ENCODE measurements around the gene NACC2. TPM values are rescaled to one million over a fixed set of nuclear protein-coding genes. Genes with fewer than 3 reads are reported as not detected.

NACC2 gene
- total RNA-seq, 1 experiment from 2014 or later = not detected

DNA sequence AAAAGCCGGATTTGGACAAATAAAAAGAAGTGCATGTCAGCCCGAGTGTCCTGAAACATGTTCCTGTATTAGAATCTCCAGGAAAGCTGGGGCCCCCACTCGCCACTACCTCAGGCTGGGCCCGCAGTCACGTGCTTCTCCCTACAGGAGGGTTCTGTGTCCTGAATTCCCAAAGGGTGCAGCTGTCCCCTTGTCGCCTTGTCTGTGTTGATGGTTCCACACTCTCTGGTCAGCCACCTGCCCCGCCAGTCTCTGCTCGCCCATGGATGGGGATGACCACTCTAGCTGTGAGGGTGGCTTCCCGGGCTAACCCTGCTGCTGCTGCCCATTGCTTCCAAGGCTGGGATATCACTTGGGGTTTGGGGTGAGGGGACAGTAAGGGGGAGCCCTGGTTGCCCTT is 26.7 kb upstream of the NACC2 start:
- H2AFZ ChIP-seq (ENCODE audit: low read length) = no peak overlapping the region
- no peaks in the 10 kb centered on the region for H3K27me3 ChIP-seq (ENCODE audit: low read length)
- no peak overlapping the region for H3K4me3 ChIP-seq (ENCODE audit: low read length)
- H4K20me1 ChIP-seq (ENCODE audit: insufficient read depth, low read depth, low read length) = peaks cover 11% of the 10 kb centered on the region; the same call in 1 of the 2 replicates
- peaks cover 17% of the 10 kb centered on the region for H3K4me1 ChIP-seq (ENCODE audit: low read length)
- no peaks in the 10 kb centered on the region for H3K9me2 ChIP-seq (replicated peaks; ENCODE audit: insufficient read depth, low read length)
- H3K4me2 ChIP-seq (ENCODE audit: low read depth, low read length, poor library complexity, severe bottlenecking) = no peak overlapping the region
- no peaks in the 10 kb centered on the region for H3K9me3 ChIP-seq (ENCODE audit: low read length)
- no peak for DNase-seq
- no peak overlapping the region for H3K27ac ChIP-seq (ENCODE audit: low read length)
- peaks cover 8% of the 10 kb centered on the region; the same call in 1 of the 2 replicates for H3K79me2 ChIP-seq (ENCODE audit: low read length)
- H3K36me3 ChIP-seq (ENCODE audit: insufficient read depth, low read length) = no peaks in the 10 kb centered on the region
- no peak overlapping the region for H3K9ac ChIP-seq (ENCODE audit: low read length)

DNA sequence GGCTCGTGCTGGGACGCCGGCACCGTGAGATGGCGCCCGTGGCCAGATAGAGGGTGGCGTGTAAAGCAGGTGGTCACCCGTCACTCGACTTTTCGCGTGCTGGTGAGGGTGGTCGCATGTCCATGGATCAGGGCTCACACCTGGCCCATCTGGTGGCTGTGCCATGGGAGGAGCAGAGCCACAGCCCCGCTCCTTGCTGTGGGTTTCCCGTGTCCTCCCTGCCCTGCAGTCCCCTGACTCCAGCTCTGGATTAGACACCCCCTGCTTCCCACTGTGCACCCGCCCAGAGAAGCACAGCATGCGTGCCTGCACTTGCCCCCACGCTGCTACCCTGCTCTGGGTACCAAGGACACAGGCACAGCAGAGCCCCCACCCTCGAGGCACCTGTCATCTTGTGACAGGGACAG is 25.4 kb upstream of the NACC2 start:
- no peak overlapping the region for H2AFZ ChIP-seq (ENCODE audit: low read length)
- H3K27me3 ChIP-seq (ENCODE audit: low read length) = no peaks in the 10 kb centered on the region
- H3K79me2 ChIP-seq (ENCODE audit: low read length) = peaks cover 8% of the 10 kb centered on the region; the same call in 1 of the 2 replicates
- no peak overlapping the region for H3K9ac ChIP-seq (ENCODE audit: low read length)
- no peak overlapping the region for H3K27ac ChIP-seq (ENCODE audit: low read length)
- H3K9me3 ChIP-seq (ENCODE audit: low read length) = no peaks in the 10 kb centered on the region
- H3K9me2 ChIP-seq (replicated peaks; ENCODE audit: insufficient read depth, low read length) = no peaks in the 10 kb centered on the region
- H4K20me1 ChIP-seq (ENCODE audit: insufficient read depth, low read depth, low read length) = peaks cover 11% of the 10 kb centered on the region; the same call in 1 of the 2 replicates
- no peaks in the 10 kb centered on the region for H3K36me3 ChIP-seq (ENCODE audit: insufficient read depth, low read length)
- peaks cover 17% of the 10 kb centered on the region for H3K4me1 ChIP-seq (ENCODE audit: low read length)
- H3K4me2 ChIP-seq (ENCODE audit: low read depth, low read length, poor library complexity, severe bottlenecking) = no peak overlapping the region
- DNase-seq = no peak
- H3K4me3 ChIP-seq (ENCODE audit: low read length) = no peak overlapping the region

GRCh38 chr9:136119883-136120393 is 24.8 kb upstream of the NACC2 start:
- peak overlapping the region; percentile 95 for H3K9ac ChIP-seq (ENCODE audit: low read length)
- H3K4me3 ChIP-seq (ENCODE audit: low read length) = peak overlapping the region; percentile 72
- H4K20me1 ChIP-seq (ENCODE audit: insufficient read depth, low read depth, low read length) = peaks cover 11% of the 10 kb centered on the region; the same call in 1 of the 2 replicates
- H3K4me2 ChIP-seq (ENCODE audit: low read depth, low read length, poor library complexity, severe bottlenecking) = peak overlapping the region; percentile 61
- H3K36me3 ChIP-seq (ENCODE audit: insufficient read depth, low read length) = no peaks in the 10 kb centered on the region
- H2AFZ ChIP-seq (ENCODE audit: low read length) = no peak overlapping the region
- no peak overlapping the region for H3K27ac ChIP-seq (ENCODE audit: low read length)
- no peak for DNase-seq
- H3K9me2 ChIP-seq (replicated peaks; ENCODE audit: insufficient read depth, low read length) = no peaks in the 10 kb centered on the region
- no peaks in the 10 kb centered on the region for H3K9me3 ChIP-seq (ENCODE audit: low read length)
- H3K79me2 ChIP-seq (ENCODE audit: low read length) = peaks cover 8% of the 10 kb centered on the region; the same call in 1 of the 2 replicates
- no peaks in the 10 kb centered on the region for H3K27me3 ChIP-seq (ENCODE audit: low read length)
- peaks cover 17% of the 10 kb centered on the region for H3K4me1 ChIP-seq (ENCODE audit: low read length)

DNA sequence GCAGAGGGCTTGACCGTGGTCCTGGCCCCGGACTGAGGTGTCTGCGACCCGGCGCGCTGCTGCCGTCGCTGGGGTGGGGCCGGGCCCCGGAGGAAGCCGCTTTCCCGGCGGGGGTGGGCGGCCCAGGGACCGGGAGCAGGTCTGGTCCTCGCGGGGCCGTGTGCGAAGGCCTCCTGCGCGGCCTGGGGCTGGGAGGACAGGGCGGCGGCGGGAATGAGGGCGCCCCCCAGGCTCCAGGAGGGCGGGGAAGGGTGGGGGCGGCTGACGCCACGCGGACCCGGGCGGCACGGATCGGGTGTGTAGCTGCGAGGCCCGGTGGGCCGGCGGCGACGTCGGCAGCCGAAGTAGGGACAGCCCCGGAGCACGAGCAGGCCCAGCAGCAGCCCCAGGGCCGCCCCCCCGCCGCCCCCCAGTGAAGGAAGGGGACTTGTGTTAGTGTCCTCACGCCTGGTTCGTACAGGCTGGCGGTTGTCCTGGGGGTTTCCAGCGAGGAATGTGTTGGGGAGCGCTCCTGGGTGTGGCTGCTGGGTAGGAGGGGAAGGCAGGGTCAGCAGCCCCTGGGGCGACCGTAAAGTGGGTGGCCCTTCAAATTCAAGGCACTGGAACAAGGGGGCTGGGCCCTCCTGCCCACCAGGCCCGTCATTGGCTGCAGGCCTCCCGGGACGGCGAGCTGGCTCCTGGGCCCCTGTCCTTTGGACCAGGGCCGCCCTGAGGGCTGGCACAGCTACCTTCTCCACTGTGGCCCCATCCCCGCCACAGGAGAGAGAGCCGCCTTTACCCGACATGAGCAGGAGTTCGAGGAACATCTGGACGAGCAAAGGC is 24.2 kb upstream of the NACC2 start:
- peak overlapping the region; percentile 95 for H3K9ac ChIP-seq (ENCODE audit: low read length)
- peaks cover 17% of the 10 kb centered on the region for H3K4me1 ChIP-seq (ENCODE audit: low read length)
- H3K4me3 ChIP-seq (ENCODE audit: low read length) = peak overlapping the region; percentile 72
- H3K27ac ChIP-seq (ENCODE audit: low read length) = peak overlapping the region; percentile 76
- DNase-seq = peak; percentile 58
- H4K20me1 ChIP-seq (ENCODE audit: insufficient read depth, low read depth, low read length) = peaks cover 11% of the 10 kb centered on the region; the same call in 1 of the 2 replicates
- no peak overlapping the region for H2AFZ ChIP-seq (ENCODE audit: low read length)
- no peaks in the 10 kb centered on the region for H3K36me3 ChIP-seq (ENCODE audit: insufficient read depth, low read length)
- H3K4me2 ChIP-seq (ENCODE audit: low read depth, low read length, poor library complexity, severe bottlenecking) = peak overlapping the region; percentile 61
- peaks cover 8% of the 10 kb centered on the region; the same call in 1 of the 2 replicates for H3K79me2 ChIP-seq (ENCODE audit: low read length)
- no peaks in the 10 kb centered on the region for H3K27me3 ChIP-seq (ENCODE audit: low read length)
- H3K9me2 ChIP-seq (replicated peaks; ENCODE audit: insufficient read depth, low read length) = no peaks in the 10 kb centered on the region
- no peaks in the 10 kb centered on the region for H3K9me3 ChIP-seq (ENCODE audit: low read length)

- peaks cover 8% of the 10 kb centered on the region; the same call in 1 of the 2 replicates for H3K79me2 ChIP-seq (ENCODE audit: low read length)
- H3K4me1 ChIP-seq (ENCODE audit: low read length) = peaks cover 17% of the 10 kb centered on the region
- no peaks in the 10 kb centered on the region for H3K9me2 ChIP-seq (replicated peaks; ENCODE audit: insufficient read depth, low read length)
- peak within 1 kb of the TSS; percentile 95 for H3K9ac ChIP-seq (ENCODE audit: low read length)
- H3K4me3 ChIP-seq (ENCODE audit: low read length) = peak within 1 kb of the TSS; percentile 72
- DNase-seq = peak; percentile 98
- peak within 1 kb of the TSS; percentile 76 for H3K27ac ChIP-seq (ENCODE audit: low read length)
- H2AFZ ChIP-seq (ENCODE audit: low read length) = peak within 1 kb of the TSS; percentile 43; the same call in 1 of the 2 replicates
- H3K4me2 ChIP-seq (ENCODE audit: low read depth, low read length, poor library complexity, severe bottlenecking) = peak within 1 kb of the TSS; percentile 61
- peaks cover 11% of the 10 kb centered on the region; the same call in 1 of the 2 replicates for H4K20me1 ChIP-seq (ENCODE audit: insufficient read depth, low read depth, low read length)
- H3K27me3 ChIP-seq (ENCODE audit: low read length) = no peaks in the 10 kb centered on the region
- no peaks in the 10 kb centered on the region for H3K36me3 ChIP-seq (ENCODE audit: insufficient read depth, low read length)
- no peaks in the 10 kb centered on the region for H3K9me3 ChIP-seq (ENCODE audit: low read length)
These were observed 23.4 kb upstream of the NACC2 start, which contains the start of gene TMEM250 for GRCh38 chr9:136118320-136119060. Gene TMEM250, minus strand, starts transcription at chr9:136118875. Its CDS starts 1,975 bp downstream, at chr9:136116900.

DNA sequence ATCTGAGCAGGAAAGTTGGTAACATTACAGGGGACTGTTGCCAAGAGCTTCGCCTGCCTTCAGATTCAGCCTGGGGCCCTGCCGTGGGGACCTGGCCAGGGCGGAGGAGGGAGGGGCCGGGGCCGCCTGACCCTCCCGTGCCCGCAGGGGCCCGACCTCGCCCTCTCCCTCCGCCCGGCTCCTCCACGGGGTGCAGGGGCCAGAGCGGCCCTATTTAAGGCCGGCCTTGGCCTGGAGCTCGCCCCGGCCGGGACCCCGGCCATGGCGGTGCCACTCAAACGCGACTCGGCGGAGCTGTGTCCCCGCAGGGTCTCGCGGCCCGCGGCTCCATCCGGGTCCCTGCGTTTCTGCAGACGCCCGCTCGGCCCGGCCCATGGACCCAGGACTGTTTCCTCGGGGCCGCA is 22.8 kb upstream of the NACC2 start:
- no peaks in the 10 kb centered on the region for H3K36me3 ChIP-seq (ENCODE audit: insufficient read depth, low read length)
- no peak for DNase-seq
- peaks cover 17% of the 10 kb centered on the region for H3K4me1 ChIP-seq (ENCODE audit: low read length)
- no peaks in the 10 kb centered on the region for H3K27me3 ChIP-seq (ENCODE audit: low read length)
- peak overlapping the region; percentile 76 for H3K27ac ChIP-seq (ENCODE audit: low read length)
- peak overlapping the region; percentile 61 for H3K4me2 ChIP-seq (ENCODE audit: low read depth, low read length, poor library complexity, severe bottlenecking)
- H3K9me3 ChIP-seq (ENCODE audit: low read length) = no peaks in the 10 kb centered on the region
- H3K9me2 ChIP-seq (replicated peaks; ENCODE audit: insufficient read depth, low read length) = no peaks in the 10 kb centered on the region
- peak overlapping the region; percentile 72 for H3K4me3 ChIP-seq (ENCODE audit: low read length)
- H3K79me2 ChIP-seq (ENCODE audit: low read length) = peaks cover 8% of the 10 kb centered on the region; the same call in 1 of the 2 replicates
- peaks cover 11% of the 10 kb centered on the region; the same call in 1 of the 2 replicates for H4K20me1 ChIP-seq (ENCODE audit: insufficient read depth, low read depth, low read length)
- H2AFZ ChIP-seq (ENCODE audit: low read length) = peak overlapping the region; percentile 43; the same call in 1 of the 2 replicates
- H3K9ac ChIP-seq (ENCODE audit: low read length) = peak overlapping the region; percentile 95

GRCh38 chr9:136117291-136117915 is 22.3 kb upstream of the NACC2 start:
- DNase-seq = peak; percentile 77
- peaks cover 8% of the 10 kb centered on the region; the same call in 1 of the 2 replicates for H4K20me1 ChIP-seq (ENCODE audit: insufficient read depth, low read depth, low read length)

More at GRCh38 chr9:136117291-136117915, 22.3 kb upstream of the NACC2 start:
- Histone ChIP-seq H3K4me2 (ENCODE audit: low read depth, low read length, poor library complexity, severe bottlenecking) (peak overlapping the region; percentile 61), H3K9me2 (replicated peaks; ENCODE audit: insufficient read depth, low read length) (no peaks in the 10 kb centered on the region), H3K9ac (ENCODE audit: low read length) (peak overlapping the region; percentile 95), H3K27me3 (ENCODE audit: low read length) (no peaks in the 10 kb centered on the region), H2AFZ (ENCODE audit: low read length) (no peak overlapping the region; the same call in 1 of the 2 replicates), H3K36me3 (ENCODE audit: insufficient read depth, low read length) (no peaks in the 10 kb centered on the region), H3K4me3 (ENCODE audit: low read length) (peak overlapping the region; percentile 72), H3K27ac (ENCODE audit: low read length) (peak overlapping the region; percentile 76), H3K79me2 (ENCODE audit: low read length) (peaks cover 8% of the 10 kb centered on the region; the same call in 1 of the 2 replicates), H3K4me1 (ENCODE audit: low read length) (peaks cover 17% of the 10 kb centered on the region), H3K9me3 (ENCODE audit: low read length) (no peaks in the 10 kb centered on the region)

Measured in Karpas-422 (cell line).